Measurements from ENCODE around the gene OPN1SW. TPM values are rescaled to one million over a fixed set of nuclear protein-coding genes. Genes with fewer than 3 reads are reported as not detected.
A peak's percentile ranks its signal among the peaks of the same experiment; 100 is the strongest.

The OPN1SW gene
- total RNA-seq, 1 donor from 2014 or later, result not detected

DNA sequence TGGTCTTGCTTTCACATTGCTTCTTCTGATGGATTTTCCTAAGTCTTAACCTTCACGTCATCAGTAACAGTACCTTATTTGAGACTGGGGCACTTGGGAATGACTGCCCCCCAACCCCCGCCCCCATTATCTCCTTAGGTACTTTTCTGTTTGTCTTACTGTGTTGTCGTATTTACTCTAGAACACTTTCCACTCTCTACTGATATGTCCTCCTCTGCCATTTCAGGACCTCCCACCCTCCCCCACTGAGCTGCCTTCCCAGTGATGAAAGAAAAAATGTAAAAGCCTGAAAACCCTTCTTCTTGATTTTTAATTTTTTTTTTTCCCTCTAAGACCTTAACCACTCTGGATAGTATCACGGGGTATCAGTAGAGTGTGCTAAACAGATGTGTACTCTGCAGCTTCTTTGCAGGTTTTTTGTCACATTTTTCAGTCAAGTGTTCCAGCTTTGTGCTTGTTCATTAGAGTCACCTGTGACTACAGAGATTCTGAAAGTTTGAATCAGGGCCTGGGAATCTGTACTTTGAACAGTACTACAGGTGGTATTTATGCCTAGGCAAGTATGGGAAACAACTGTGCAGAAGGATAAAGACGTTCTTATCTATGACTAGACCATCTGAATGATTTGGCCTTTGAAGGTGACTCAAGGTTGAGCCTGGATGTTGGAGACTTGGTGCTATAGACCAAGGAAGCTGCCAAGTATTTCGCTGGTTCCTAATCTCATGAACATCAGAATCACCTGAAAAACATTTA lies 28.1 kb downstream of the OPN1SW start:
- H3K4me3 Mint-ChIP-seq (ENCODE audit: unreplicated experiment), result no peak overlapping the region
- H3K27me3 Mint-ChIP-seq (ENCODE audit: unreplicated experiment), result no peaks in the 10 kb centered on the region
- H3K4me1 Mint-ChIP-seq (ENCODE audit: unreplicated experiment), result peaks cover 4% of the 10 kb centered on the region
- H3K36me3 Mint-ChIP-seq (ENCODE audit: low read depth, unreplicated experiment), result peaks cover 5% of the 10 kb centered on the region
- TF ChIP-seq CTCF (IDR thresholded peaks at IDR 0.05; ENCODE audit: unreplicated experiment), result no peak
- H3K9me3 Mint-ChIP-seq (ENCODE audit: unreplicated experiment), result no peaks in the 10 kb centered on the region
- DNase-seq (ENCODE audit: low spot score), result no peak
- no peak overlapping the region for H3K27ac Mint-ChIP-seq (ENCODE audit: unreplicated experiment)

GRCh38 chr7:128745706-128746105 lies 29.9 kb downstream of the OPN1SW start:
- Mint-ChIP-seq H3K4me3 (ENCODE audit: unreplicated experiment) (no peak overlapping the region), H3K4me1 (ENCODE audit: unreplicated experiment) (peaks cover 16% of the 10 kb centered on the region), H3K27ac (ENCODE audit: unreplicated experiment) (no peak overlapping the region), H3K36me3 (ENCODE audit: low read depth, unreplicated experiment) (peaks cover 5% of the 10 kb centered on the region), H3K27me3 (ENCODE audit: unreplicated experiment) (no peaks in the 10 kb centered on the region), H3K9me3 (ENCODE audit: unreplicated experiment) (no peaks in the 10 kb centered on the region)
- TF ChIP-seq CTCF (IDR thresholded peaks at IDR 0.05; ENCODE audit: unreplicated experiment), result no peak
- no peak for DNase-seq (ENCODE audit: low spot score)

DNA sequence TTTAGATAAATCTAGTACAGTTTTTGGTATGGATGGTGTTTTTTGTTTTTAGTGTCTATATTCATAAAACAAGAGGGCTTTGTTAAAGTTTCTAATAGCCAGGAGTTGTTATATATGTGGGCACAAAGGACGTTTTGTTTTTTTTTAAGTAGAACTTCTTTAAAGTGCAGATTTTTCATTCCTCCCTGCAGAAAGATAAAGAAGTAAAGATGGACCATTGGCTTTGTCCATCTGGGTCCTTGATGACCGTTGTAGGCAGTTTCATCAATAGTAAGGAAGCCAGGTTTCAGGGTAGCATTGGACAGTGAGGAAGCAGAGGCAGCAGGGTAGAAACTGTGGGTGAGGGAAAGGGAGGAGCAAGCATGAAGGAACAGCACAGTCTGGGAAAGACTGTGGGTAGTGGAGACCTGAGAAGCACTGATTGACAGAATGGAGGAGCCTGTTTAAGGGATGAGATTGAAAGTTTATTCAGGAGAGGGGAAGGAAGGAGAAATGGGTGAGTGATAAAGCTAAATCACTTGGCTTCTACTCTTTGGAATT lies 31.2 kb downstream of the OPN1SW start:
- DNase-seq (ENCODE audit: low spot score), result no peak
- Mint-ChIP-seq H3K27ac (ENCODE audit: unreplicated experiment) (no peak overlapping the region), H3K27me3 (ENCODE audit: unreplicated experiment) (peaks cover 5% of the 10 kb centered on the region), H3K4me1 (ENCODE audit: unreplicated experiment) (peaks cover 26% of the 10 kb centered on the region), H3K4me3 (ENCODE audit: unreplicated experiment) (no peak overlapping the region), H3K36me3 (ENCODE audit: low read depth, unreplicated experiment) (peaks cover 2% of the 10 kb centered on the region), H3K9me3 (ENCODE audit: unreplicated experiment) (no peaks in the 10 kb centered on the region)
- TF ChIP-seq CTCF (IDR thresholded peaks at IDR 0.05; ENCODE audit: unreplicated experiment), result no peak

- H3K4me1 Mint-ChIP-seq (ENCODE audit: unreplicated experiment), result peaks cover 34% of the 10 kb centered on the region
- no peak for TF ChIP-seq CTCF (IDR thresholded peaks at IDR 0.05; ENCODE audit: unreplicated experiment)
- no peaks in the 10 kb centered on the region for H3K36me3 Mint-ChIP-seq (ENCODE audit: low read depth, unreplicated experiment)
- DNase-seq (ENCODE audit: low spot score), result no peak
- H3K27me3 Mint-ChIP-seq (ENCODE audit: unreplicated experiment), result peaks cover 5% of the 10 kb centered on the region
- no peak overlapping the region for H3K27ac Mint-ChIP-seq (ENCODE audit: unreplicated experiment)
- no peak overlapping the region for H3K4me3 Mint-ChIP-seq (ENCODE audit: unreplicated experiment)
- no peaks in the 10 kb centered on the region for H3K9me3 Mint-ChIP-seq (ENCODE audit: unreplicated experiment)
These were observed 32.4 kb downstream of the OPN1SW start for GRCh38 chr7:128743112-128743772.

DNA sequence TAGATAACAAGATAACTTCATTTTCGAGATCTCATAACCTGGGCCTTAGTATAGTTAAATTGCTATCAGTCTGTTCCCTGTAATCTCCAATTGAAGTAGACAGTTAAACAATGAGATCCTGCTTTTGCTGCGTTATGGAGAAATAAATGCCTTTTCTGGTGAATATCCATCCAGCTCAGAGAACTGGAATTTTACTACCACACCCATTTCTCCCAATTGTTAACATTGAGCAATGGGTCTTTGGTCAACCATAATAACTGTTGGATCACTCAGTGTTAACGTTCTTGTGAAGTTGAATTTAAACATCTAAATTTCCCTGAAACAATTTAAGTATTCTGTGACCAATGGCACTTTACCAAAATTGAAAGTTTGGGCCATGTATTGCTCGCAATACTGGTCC lies 33.4 kb downstream of the OPN1SW start:
- no peak for DNase-seq (ENCODE audit: low spot score)
- H3K36me3 Mint-ChIP-seq (ENCODE audit: low read depth, unreplicated experiment), result no peaks in the 10 kb centered on the region
- peaks cover 6% of the 10 kb centered on the region for H3K27me3 Mint-ChIP-seq (ENCODE audit: unreplicated experiment)
- no peak for TF ChIP-seq CTCF (IDR thresholded peaks at IDR 0.05; ENCODE audit: unreplicated experiment)
- peak overlapping the region; percentile 16 for H3K4me3 Mint-ChIP-seq (ENCODE audit: unreplicated experiment)
- H3K4me1 Mint-ChIP-seq (ENCODE audit: unreplicated experiment), result peaks cover 39% of the 10 kb centered on the region
- H3K9me3 Mint-ChIP-seq (ENCODE audit: unreplicated experiment), result no peaks in the 10 kb centered on the region
- H3K27ac Mint-ChIP-seq (ENCODE audit: unreplicated experiment), result no peak overlapping the region

All from endothelial cell (in vitro differentiated cells).